Measurements from ENCODE around the gene TRMT61A. TPM values are rescaled to one million over a fixed set of nuclear protein-coding genes. Genes with fewer than 3 reads are reported as not detected.

TRMT61A gene
- total and polyA plus RNA-seq, 2 donors (not counting 3 experiments of a cell fraction or from before 2014, with no cell fraction given), result 6.8 to 10.6 TPM

- Histone ChIP-seq H3K27ac (ENCODE audit: insufficient read depth, low read depth, low read length) (no peak overlapping the region), H3K9me3 (replicated peaks; ENCODE audit: control insufficient read depth, insufficient read depth, low read length) (no peaks in the 10 kb centered on the region), H3K4me2 (ENCODE audit: insufficient read depth, low read length) (no peak overlapping the region), H3K9me1 (replicated peaks; ENCODE audit: control insufficient read depth, extremely low read depth, insufficient read depth, low read length) (no peaks in the 10 kb centered on the region), H3K36me3 (ENCODE audit: control insufficient read depth in 2 of 2, extremely low read depth in 1 of 2, insufficient read depth in 2 of 2, low read length in 2 of 2) (peaks cover 0 to 2% of the 10 kb centered on the region in 2 experiments), H2AFZ (ENCODE audit: low read depth, low read length) (no peak overlapping the region), H3K9ac (replicated peaks; ENCODE audit: extremely low read depth, insufficient read depth, low read length) (no peak overlapping the region), H3K27me3 (ENCODE audit: control insufficient read depth in 2 of 2, insufficient read depth in 2 of 2, low read length in 2 of 2) (no peaks in the 10 kb centered on the region), H3K79me2 (ENCODE audit: control insufficient read depth, insufficient read depth, low read length) (peaks cover 12% of the 10 kb centered on the region), H4K20me1 (replicated peaks; ENCODE audit: control insufficient read depth, extremely low read depth, insufficient read depth, low read length) (no peaks in the 10 kb centered on the region), H3K4me3 (replicated peaks in 1 of 3; ENCODE audit: insufficient read depth in 1 of 3, low read depth in 1 of 3, low read length in 3 of 3) (no peak overlapping the region), H3K4me1 (ENCODE audit: control insufficient read depth, extremely low read depth, insufficient read depth, low read length) (no peaks in the 10 kb centered on the region)
- dilution Hi-C loops (cut with MboI; ENCODE audit: extremely low pct_ligation_motif_present, low sequenced_read_pairs) (no loop called here), intact Hi-C loops (cut with micrococcal nuclease) (no loop called here)
- CTCF ChIA-PET, result interaction anchor here (1.4 to 5.5 kb wide), 3 partner anchors 13 to 17 kb away, joined by 4 to 33 read pairs (median 17); no protein-coding TSS in a partner anchor
- POLR2A ChIA-PET, result no interaction called here
- DNase-seq (ENCODE audit: low read depth, low spot score) (no peak), FAIRE-seq (no peak)
- TF ChIP-seq EZH2 (IDR thresholded peaks at IDR 0.05; ENCODE audit: borderline replicate concordance, low read depth, low read length, severe bottlenecking) (no peak), GATA2 (IDR thresholded peaks at IDR 0.05; ENCODE audit: insufficient read depth, insufficient read length, low read depth, low read length) (no peak), FOS (IDR thresholded peaks at IDR 0.05; ENCODE audit: borderline replicate concordance, insufficient read depth, low read length) (no peak), POLR2AphosphoS5 (IDR thresholded peaks at IDR 0.05; ENCODE audit: insufficient read depth, low read depth, low read length) (no peak), MYC (IDR thresholded peaks at IDR 0.05; ENCODE audit: low read depth, low read length) (no peak), CTCF (IDR thresholded peaks at IDR 0.05; ENCODE audit: extremely low read depth in 1 of 2, insufficient read depth in 1 of 2, low read depth in 1 of 2, low read length in 2 of 2) (no peak), POLR2A (IDR thresholded peaks at IDR 0.05; ENCODE audit: low read depth, low read length) (no peak), JUN (IDR thresholded peaks at IDR 0.05; ENCODE audit: borderline replicate concordance, insufficient read depth, insufficient read length, low read depth) (no peak)
- TF ChIP-seq, protein P1, sequence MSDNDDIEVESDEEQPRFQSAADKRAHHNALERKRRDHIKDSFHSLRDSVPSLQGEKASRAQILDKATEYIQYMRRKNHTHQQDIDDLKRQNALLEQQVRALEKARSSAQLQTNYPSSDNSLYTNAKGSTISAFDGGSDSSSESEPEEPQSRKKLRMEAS (IDR thresholded peaks at IDR 0.05; ENCODE audit: insufficient read depth, insufficient read length), result no peak
- BruUV-seq (replicated peaks), result no TSS peak
Measured at GRCh38 chr14:103535081-103535890, 6.3 kb downstream of the TRMT61A start.
